ENCODE measurements around the gene RPL9. TPM values are rescaled to one million over a fixed set of nuclear protein-coding genes. Genes with fewer than 3 reads are reported as not detected.
"Not testable (repeated sequence)": the region's sequence is repeated elsewhere in the genome, so short reads cannot be mapped to it uniquely, and the experiment has no call there.

Gene RPL9
- total and polyA plus RNA-seq, 2 donors: 3,607 to 3,904 TPM

- WGBS: 100% methylated on average over 1 of the region's 1 CpG
- not testable (repeated sequence) for H3K4me1 ChIP-seq (ENCODE audit: control insufficient read depth in 2 of 2, insufficient read depth in 2 of 2, low read length in 2 of 2); H3K27me3 ChIP-seq (ENCODE audit: control insufficient read depth in 2 of 2, insufficient read depth in 1 of 2, low read length in 1 of 2); H3K27ac ChIP-seq (ENCODE audit: low read depth in 1 of 2, low read length in 1 of 2); DNase-seq (ENCODE audit: low read depth in 6 of 9, low spot score in 9 of 9); H3K4me3 ChIP-seq (ENCODE audit: low read length in 2 of 2); H3K36me3 ChIP-seq (ENCODE audit: control insufficient read depth in 2 of 2, insufficient read depth in 2 of 2, low read length in 1 of 2); H3K9me3 ChIP-seq (ENCODE audit: control insufficient read depth in 2 of 2, insufficient read depth in 1 of 2, low read length in 1 of 2)
Observed at GRCh38 chr4:39425297-39425696, 33.4 kb downstream of the RPL9 start.

DNA sequence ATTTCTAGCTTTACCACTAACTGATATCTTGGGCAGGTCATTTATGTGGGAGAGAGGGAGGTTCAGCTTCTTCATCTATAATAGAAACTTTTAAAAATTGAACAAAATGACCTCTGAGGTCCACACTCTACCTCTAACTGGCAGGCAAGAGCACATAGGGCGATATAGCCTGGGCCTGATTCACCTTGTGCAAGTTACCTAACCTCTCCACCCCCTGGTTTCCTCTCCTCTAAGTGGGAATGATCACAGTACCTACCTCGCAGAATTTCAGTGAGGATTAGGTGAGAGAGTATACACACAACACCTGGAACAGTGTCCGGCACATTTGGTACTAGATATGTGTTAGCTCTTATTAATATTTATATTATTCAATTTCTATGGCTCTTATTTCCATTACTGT is 36.5 kb downstream of the RPL9 start:
- H3K36me3 ChIP-seq (ENCODE audit: control insufficient read depth in 2 of 2, insufficient read depth in 2 of 2, low read length in 1 of 2): no peaks in the 10 kb centered on the region
- WGBS: 97% methylated on average over 3 of the region's 3 CpGs
- H3K27ac ChIP-seq (ENCODE audit: low read depth in 1 of 2, low read length in 1 of 2): no peak overlapping the region
- DNase-seq (ENCODE audit: low read depth in 6 of 9, low spot score in 9 of 9): no peak
- H3K4me1 ChIP-seq (ENCODE audit: control insufficient read depth in 2 of 2, insufficient read depth in 2 of 2, low read length in 2 of 2): no peaks in the 10 kb centered on the region
- H3K9me3 ChIP-seq (ENCODE audit: control insufficient read depth in 2 of 2, insufficient read depth in 1 of 2, low read length in 1 of 2): no peaks in the 10 kb centered on the region
- no peak overlapping the region for H3K4me3 ChIP-seq (ENCODE audit: low read length in 2 of 2)
- no peaks in the 10 kb centered on the region for H3K27me3 ChIP-seq (ENCODE audit: control insufficient read depth in 2 of 2, insufficient read depth in 1 of 2, low read length in 1 of 2)

DNA sequence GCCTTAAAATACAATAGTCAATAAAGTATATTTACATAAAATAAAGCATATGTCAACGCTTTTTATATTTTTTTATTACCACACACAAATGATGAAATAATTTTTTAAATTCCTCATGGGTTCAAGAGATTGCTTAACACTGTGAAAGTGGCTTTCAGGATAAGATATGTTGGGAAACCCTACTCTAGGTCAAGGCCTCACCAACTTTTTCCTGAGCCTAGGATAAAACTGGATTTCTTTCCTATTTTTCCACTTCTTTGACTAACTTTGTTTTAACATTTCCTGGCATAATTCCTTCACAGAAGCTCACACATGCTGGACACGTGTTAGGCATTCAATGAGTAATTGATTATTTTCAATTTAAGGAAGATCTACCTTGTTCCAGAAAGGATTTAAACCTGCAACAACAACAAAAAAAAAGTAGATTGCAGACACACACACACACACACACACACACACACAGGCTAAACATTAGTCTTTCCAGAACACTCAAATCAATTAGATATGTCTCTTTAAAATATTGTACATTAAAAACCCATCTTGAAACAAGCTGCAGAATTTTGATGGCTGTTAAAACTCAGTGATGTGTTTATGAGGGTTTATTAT is 42.9 kb downstream of the RPL9 start:
- Histone ChIP-seq H3K9me3 (ENCODE audit: control insufficient read depth in 2 of 2, insufficient read depth in 1 of 2, low read length in 1 of 2) (no peaks in the 10 kb centered on the region), H3K4me3 (ENCODE audit: low read length in 2 of 2) (no peak overlapping the region), H3K4me1 (ENCODE audit: control insufficient read depth in 2 of 2, insufficient read depth in 2 of 2, low read length in 2 of 2) (no peaks in the 10 kb centered on the region), H3K27me3 (ENCODE audit: control insufficient read depth in 2 of 2, insufficient read depth in 1 of 2, low read length in 1 of 2) (no peaks in the 10 kb centered on the region), H3K36me3 (ENCODE audit: control insufficient read depth in 2 of 2, insufficient read depth in 2 of 2, low read length in 1 of 2) (no peaks in the 10 kb centered on the region), H3K27ac (ENCODE audit: low read depth in 1 of 2, low read length in 1 of 2) (no peak overlapping the region)
- 91% methylated on average over 2 of the region's 2 CpGs for WGBS
- DNase-seq (ENCODE audit: low read depth in 6 of 9, low spot score in 9 of 9): no peak

DNA sequence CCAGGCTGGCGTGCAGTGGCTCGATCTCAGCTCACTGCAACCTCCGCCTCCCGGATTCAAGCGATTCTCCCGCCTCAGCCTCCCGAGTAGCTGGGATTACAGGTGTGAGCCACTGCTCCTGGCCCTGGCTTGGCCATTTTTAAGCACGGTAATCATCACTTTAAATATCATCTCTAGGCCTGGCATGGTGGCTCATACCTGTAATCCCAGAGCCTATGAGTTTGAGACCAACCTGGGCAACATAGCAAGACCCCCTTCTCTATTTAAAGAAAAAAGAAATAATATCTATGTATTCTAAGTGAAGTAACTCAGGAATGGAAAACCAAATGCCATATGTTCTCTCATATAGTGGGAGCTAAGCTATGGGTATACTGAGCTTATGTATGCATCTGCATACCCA is 47.2 kb downstream of the RPL9 start:
- not testable (repeated sequence) for H3K27me3 ChIP-seq (ENCODE audit: control insufficient read depth in 2 of 2, insufficient read depth in 1 of 2, low read length in 1 of 2); DNase-seq (ENCODE audit: low read depth in 6 of 9, low spot score in 9 of 9); H3K4me3 ChIP-seq (ENCODE audit: low read length in 2 of 2); H3K36me3 ChIP-seq (ENCODE audit: control insufficient read depth in 2 of 2, insufficient read depth in 2 of 2, low read length in 1 of 2); H3K27ac ChIP-seq (ENCODE audit: low read depth in 1 of 2, low read length in 1 of 2); H3K9me3 ChIP-seq (ENCODE audit: control insufficient read depth in 2 of 2, insufficient read depth in 1 of 2, low read length in 1 of 2); H3K4me1 ChIP-seq (ENCODE audit: control insufficient read depth in 2 of 2, insufficient read depth in 2 of 2, low read length in 2 of 2)
- 99% methylated on average over 8 of the region's 8 CpGs for WGBS

DNA sequence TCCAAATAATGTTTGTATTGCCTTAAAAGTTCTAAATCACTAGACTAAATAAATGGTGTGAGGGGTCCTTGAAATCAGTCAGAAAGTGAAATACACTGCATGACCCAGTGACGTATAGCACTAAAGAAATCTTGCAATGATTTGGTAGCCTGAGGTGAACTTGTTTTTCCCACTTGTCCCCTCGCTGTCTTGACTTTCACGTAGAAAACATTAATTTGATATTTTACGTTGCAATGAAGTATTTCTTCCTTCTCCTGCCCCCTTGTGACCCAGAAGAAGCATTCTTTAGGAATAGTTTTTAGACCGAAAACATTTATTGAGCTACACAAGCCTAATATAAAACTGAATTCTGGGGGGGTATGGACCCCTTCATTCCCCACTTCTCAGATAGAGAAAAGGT is 48.3 kb downstream of the RPL9 start:
- H3K4me1 ChIP-seq (ENCODE audit: control insufficient read depth in 2 of 2, insufficient read depth in 2 of 2, low read length in 2 of 2): no peaks in the 10 kb centered on the region
- no peaks in the 10 kb centered on the region for H3K27me3 ChIP-seq (ENCODE audit: control insufficient read depth in 2 of 2, insufficient read depth in 1 of 2, low read length in 1 of 2)
- no peaks in the 10 kb centered on the region for H3K36me3 ChIP-seq (ENCODE audit: control insufficient read depth in 2 of 2, insufficient read depth in 2 of 2, low read length in 1 of 2)
- no peak for DNase-seq (ENCODE audit: low read depth in 6 of 9, low spot score in 9 of 9)
- H3K4me3 ChIP-seq (ENCODE audit: low read length in 2 of 2): no peak overlapping the region
- no peak overlapping the region for H3K27ac ChIP-seq (ENCODE audit: low read depth in 1 of 2, low read length in 1 of 2)
- WGBS: 69% methylated on average over 5 of the region's 5 CpGs
- H3K9me3 ChIP-seq (ENCODE audit: control insufficient read depth in 2 of 2, insufficient read depth in 1 of 2, low read length in 1 of 2): no peaks in the 10 kb centered on the region

GRCh38 chr4:39407584-39407885 is 51.2 kb downstream of the RPL9 start:
- WGBS: 85% methylated on average over 1 of the region's 1 CpG
- Histone ChIP-seq H3K27ac (ENCODE audit: low read depth in 1 of 2, low read length in 1 of 2) (no peak overlapping the region), H3K4me1 (ENCODE audit: control insufficient read depth in 2 of 2, insufficient read depth in 2 of 2, low read length in 2 of 2) (no peaks in the 10 kb centered on the region), H3K4me3 (ENCODE audit: low read length in 2 of 2) (no peak overlapping the region), H3K9me3 (ENCODE audit: control insufficient read depth in 2 of 2, insufficient read depth in 1 of 2, low read length in 1 of 2) (no peaks in the 10 kb centered on the region), H3K27me3 (ENCODE audit: control insufficient read depth in 2 of 2, insufficient read depth in 1 of 2, low read length in 1 of 2) (no peaks in the 10 kb centered on the region), H3K36me3 (ENCODE audit: control insufficient read depth in 2 of 2, insufficient read depth in 2 of 2, low read length in 1 of 2) (no peaks in the 10 kb centered on the region)
- no peak for DNase-seq (ENCODE audit: low read depth in 6 of 9, low spot score in 9 of 9)

DNA sequence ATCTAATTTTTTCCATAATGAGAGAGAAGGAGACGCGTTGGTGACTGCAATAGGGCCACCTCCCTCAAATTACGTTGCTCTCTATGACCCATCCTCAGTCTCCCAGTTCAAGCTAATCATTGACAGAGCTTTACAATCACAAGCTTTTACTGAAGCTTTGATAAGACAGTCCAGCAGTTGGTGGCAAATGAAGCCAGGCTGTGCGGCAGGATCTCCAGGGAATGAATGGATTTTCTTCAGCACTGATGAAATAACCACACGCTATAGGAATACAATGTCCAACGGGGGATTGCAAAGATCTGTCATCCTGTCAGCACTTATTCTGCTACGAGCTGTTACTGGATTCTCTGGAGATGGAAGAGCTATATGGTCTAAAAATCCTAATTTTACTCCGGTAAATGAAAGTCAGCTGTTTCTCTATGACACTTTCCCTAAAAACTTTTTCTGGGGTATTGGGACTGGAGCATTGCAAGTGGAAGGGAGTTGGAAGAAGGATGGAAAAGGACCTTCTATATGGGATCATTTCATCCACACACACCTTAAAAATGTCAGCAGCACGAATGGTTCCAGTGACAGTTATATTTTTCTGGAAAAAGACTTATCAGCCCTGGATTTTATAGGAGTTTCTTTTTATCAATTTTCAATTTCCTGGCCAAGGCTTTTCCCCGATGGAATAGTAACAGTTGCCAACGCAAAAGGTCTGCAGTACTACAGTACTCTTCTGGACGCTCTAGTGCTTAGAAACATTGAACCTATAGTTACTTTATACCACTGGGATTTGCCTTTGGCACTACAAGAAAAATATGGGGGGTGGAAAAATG is 51.7 kb downstream of the RPL9 start, which contains the start of gene KLB:
KLB (plus strand) TSS at position 168 of the 821 bp plus-strand sequence; CDS start at position 188, 20 bp downstream.
- Histone ChIP-seq H3K36me3 (ENCODE audit: control insufficient read depth in 2 of 2, insufficient read depth in 2 of 2, low read length in 1 of 2) (no peaks in the 10 kb centered on the region), H3K4me3 (ENCODE audit: low read length in 2 of 2) (no peak within 1 kb of the TSS), H3K9me3 (ENCODE audit: control insufficient read depth in 2 of 2, insufficient read depth in 1 of 2, low read length in 1 of 2) (no peaks in the 10 kb centered on the region), H3K27ac (ENCODE audit: low read depth in 1 of 2, low read length in 1 of 2) (no peak within 1 kb of the TSS), H3K4me1 (ENCODE audit: control insufficient read depth in 2 of 2, insufficient read depth in 2 of 2, low read length in 2 of 2) (no peaks in the 10 kb centered on the region), H3K27me3 (ENCODE audit: control insufficient read depth in 2 of 2, insufficient read depth in 1 of 2, low read length in 1 of 2) (no peaks in the 10 kb centered on the region)
- no peak for DNase-seq (ENCODE audit: low read depth in 6 of 9, low spot score in 9 of 9)
- 91% methylated on average over 12 of the region's 12 CpGs for WGBS

Other genes starting within 250 kb of the RPL9 start
- gene RFC1, start 92.6 kb downstream of the RPL9 start, total RNA-seq: 60.7 TPM
- 17.0 TPM for gene RFC1, start 92.6 kb downstream of the RPL9 start, polyA plus RNA-seq
- gene KLB, start 52.0 kb downstream of the RPL9 start, total RNA-seq: 0.05 TPM
- gene KLB, start 52.0 kb downstream of the RPL9 start, polyA plus RNA-seq: 0.14 TPM
- 12.5 TPM for gene LIAS, start 134 bp upstream of the RPL9 start, total RNA-seq
- 29.1 TPM for gene LIAS, start 134 bp upstream of the RPL9 start, polyA plus RNA-seq
- 12.7 TPM for gene UGDH, start 68.5 kb upstream of the RPL9 start, total RNA-seq
- 11.7 TPM for gene UGDH, start 68.5 kb upstream of the RPL9 start, polyA plus RNA-seq
- 13.0 TPM for gene SMIM14, start 179.9 kb upstream of the RPL9 start, total RNA-seq
- gene SMIM14, start 179.9 kb upstream of the RPL9 start, polyA plus RNA-seq: 42.0 TPM
- gene UBE2K, start 239.2 kb upstream of the RPL9 start, total RNA-seq: 18.5 TPM
- gene UBE2K, start 239.2 kb upstream of the RPL9 start, polyA plus RNA-seq: 40.9 TPM

Measured in thymus (tissue), 11 donors.